ENCODE measurements around the gene PANK4. TPM values are rescaled to one million over a fixed set of nuclear protein-coding genes. Genes with fewer than 3 reads are reported as not detected.

PANK4 gene
- total RNA-seq, 1 experiment from 2014 or later = 22.1 TPM

DNA sequence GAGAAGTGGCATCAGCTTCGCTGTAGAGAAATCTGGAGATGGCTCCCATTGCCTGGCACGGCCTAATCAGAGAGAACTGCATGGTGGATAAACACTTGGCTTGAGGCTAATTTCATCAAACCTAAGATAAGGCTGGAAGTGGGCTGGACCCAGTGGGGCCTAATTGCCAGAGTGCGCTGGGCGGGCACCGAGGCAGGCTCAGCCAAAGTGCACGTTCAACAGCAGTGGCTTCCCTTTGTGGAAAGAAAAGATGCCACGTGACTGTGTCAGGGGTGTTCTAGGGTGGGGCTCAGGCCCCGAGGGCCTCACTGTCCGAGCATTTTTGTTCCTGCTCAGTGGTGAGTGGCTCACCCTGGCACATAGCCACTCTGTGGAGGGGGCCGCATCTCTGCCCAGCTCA, 44.5 kb downstream of the PANK4 start:
- H3K27me3 Mint-ChIP-seq (ENCODE audit: insufficient read depth, unreplicated experiment) = no peaks in the 10 kb centered on the region
- intact Hi-C loops (cut with micrococcal nuclease) = no loop called here
- TF ChIP-seq, protein P1, sequence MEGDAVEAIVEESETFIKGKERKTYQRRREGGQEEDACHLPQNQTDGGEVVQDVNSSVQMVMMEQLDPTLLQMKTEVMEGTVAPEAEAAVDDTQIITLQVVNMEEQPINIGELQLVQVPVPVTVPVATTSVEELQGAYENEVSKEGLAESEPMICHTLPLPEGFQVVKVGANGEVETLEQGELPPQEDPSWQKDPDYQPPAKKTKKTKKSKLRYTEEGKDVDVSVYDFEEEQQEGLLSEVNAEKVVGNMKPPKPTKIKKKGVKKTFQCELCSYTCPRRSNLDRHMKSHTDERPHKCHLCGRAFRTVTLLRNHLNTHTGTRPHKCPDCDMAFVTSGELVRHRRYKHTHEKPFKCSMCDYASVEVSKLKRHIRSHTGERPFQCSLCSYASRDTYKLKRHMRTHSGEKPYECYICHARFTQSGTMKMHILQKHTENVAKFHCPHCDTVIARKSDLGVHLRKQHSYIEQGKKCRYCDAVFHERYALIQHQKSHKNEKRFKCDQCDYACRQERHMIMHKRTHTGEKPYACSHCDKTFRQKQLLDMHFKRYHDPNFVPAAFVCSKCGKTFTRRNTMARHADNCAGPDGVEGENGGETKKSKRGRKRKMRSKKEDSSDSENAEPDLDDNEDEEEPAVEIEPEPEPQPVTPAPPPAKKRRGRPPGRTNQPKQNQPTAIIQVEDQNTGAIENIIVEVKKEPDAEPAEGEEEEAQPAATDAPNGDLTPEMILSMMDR (IDR thresholded peaks at IDR 0.05; ENCODE audit: unreplicated experiment) = no peak
- ChIA-PET CTCF (no interaction called here), POLR2A (no interaction called here)
- DNase-seq (ENCODE audit: unreplicated experiment) = no peak
- H3K36me3 Mint-ChIP-seq (ENCODE audit: insufficient read depth, unreplicated experiment) = peaks cover 23% of the 10 kb centered on the region
- H3K9me3 Mint-ChIP-seq (ENCODE audit: unreplicated experiment) = no peaks in the 10 kb centered on the region
- no TSS peak for BruUV-seq (replicated peaks)
- H3K4me3 Mint-ChIP-seq (ENCODE audit: unreplicated experiment) = no peak overlapping the region
- no peaks in the 10 kb centered on the region for H3K4me1 Mint-ChIP-seq (ENCODE audit: insufficient read depth, unreplicated experiment)
- H3K27ac Mint-ChIP-seq (ENCODE audit: low read depth, unreplicated experiment) = no peak overlapping the region

DNA sequence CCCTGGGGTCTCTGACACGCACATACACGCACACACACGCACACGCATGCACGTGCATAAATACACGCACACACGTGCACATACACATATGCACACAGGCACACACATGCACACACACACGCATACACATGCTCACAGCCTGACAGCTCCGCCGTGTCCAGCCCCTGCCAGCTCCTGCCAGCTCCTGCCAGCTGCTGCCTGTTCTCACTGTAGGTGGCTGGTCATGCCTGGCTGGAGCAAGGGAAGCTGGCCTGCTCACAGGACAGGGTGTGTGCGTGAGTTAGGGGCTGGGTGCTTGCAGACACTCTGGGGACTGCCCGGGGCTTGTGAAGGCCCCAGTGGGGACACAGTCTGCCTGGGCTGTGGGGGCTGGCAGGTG, 45.4 kb downstream of the PANK4 start:
- no TSS peak for BruUV-seq (replicated peaks)
- Mint-ChIP-seq H3K36me3 (ENCODE audit: insufficient read depth, unreplicated experiment) (peaks cover 16% of the 10 kb centered on the region), H3K4me3 (ENCODE audit: unreplicated experiment) (no peak overlapping the region), H3K27ac (ENCODE audit: low read depth, unreplicated experiment) (no peak overlapping the region), H3K4me1 (ENCODE audit: insufficient read depth, unreplicated experiment) (no peaks in the 10 kb centered on the region), H3K27me3 (ENCODE audit: insufficient read depth, unreplicated experiment) (no peaks in the 10 kb centered on the region), H3K9me3 (ENCODE audit: unreplicated experiment) (no peaks in the 10 kb centered on the region)
- TF ChIP-seq, protein P1 (IDR thresholded peaks at IDR 0.05; ENCODE audit: unreplicated experiment) = no peak
- intact Hi-C loops (cut with micrococcal nuclease) = no loop called here
- POLR2A ChIA-PET = interaction anchor here (1.3 kb wide), 1 partner anchor 53 kb away, joined by 4 read pairs; no protein-coding TSS in a partner anchor
- DNase-seq (ENCODE audit: unreplicated experiment) = no peak
- CTCF ChIA-PET = no interaction called here

DNA sequence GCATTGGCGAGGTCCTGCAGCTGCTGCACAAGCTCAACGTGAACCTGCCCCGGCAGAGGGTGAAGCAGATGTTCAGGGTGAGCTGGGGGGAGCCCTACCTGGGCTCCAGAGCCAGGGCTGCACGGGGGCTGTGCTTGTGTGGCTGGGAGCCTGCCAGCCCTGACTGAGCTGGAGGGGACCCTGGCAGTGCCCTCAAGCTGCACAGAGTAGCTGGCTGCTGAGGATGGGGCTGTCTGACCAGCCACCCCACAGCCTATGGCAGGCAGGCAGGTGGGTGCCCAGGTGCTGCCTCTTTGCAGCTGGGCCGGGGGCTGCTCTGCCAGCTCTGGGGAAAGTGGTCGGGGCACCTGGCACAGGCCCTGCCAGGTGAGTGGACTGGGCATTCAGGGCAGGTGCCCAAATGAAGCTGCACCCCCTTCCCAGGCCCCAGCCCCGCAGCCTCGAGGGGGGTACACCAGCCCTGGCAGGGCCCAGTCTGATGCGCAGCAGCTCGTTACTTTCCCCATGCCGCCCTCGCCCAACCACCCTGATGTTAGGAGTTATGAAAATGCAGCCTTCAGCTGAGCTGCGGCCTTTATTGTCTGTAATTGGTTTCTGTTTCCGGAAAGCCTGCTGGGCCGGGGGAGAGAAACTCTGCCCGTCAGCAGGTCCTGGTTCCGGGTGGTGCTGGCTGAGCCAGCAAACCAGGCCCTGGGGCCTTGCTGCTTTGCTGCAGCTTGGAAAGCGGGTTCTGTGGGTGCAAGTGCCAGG, 46.0 kb downstream of the PANK4 start:
- BruUV-seq (replicated peaks) = no TSS peak

DNA sequence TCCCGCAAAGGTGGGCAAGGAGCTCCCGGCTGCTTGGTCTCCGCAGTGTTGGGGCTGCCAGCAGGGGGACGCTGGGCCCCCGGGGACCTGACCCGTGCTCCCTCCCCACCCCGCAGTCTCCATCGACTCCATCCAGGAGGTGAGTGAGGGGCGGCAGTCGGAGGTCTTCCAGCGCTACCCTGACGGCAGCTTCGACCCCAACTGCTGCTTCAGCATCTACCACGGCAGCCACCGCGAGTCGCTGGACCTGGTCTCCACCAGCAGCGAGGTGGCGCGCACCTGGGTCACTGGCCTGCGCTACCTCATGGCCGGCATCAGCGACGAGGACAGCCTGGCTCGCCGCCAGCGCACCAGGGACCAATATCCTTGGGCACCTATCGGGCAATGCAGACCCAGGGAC, 46.8 kb downstream of the PANK4 start:
- H3K4me1 Mint-ChIP-seq (ENCODE audit: insufficient read depth, unreplicated experiment) = peaks cover 4% of the 10 kb centered on the region
- peaks cover 12% of the 10 kb centered on the region for H3K36me3 Mint-ChIP-seq (ENCODE audit: insufficient read depth, unreplicated experiment)
- TF ChIP-seq, protein P1 (IDR thresholded peaks at IDR 0.05; ENCODE audit: unreplicated experiment) = no peak
- BruUV-seq (replicated peaks) = no TSS peak
- no peak overlapping the region for H3K27ac Mint-ChIP-seq (ENCODE audit: low read depth, unreplicated experiment)
- H3K27me3 Mint-ChIP-seq (ENCODE audit: insufficient read depth, unreplicated experiment) = no peaks in the 10 kb centered on the region
- POLR2A ChIA-PET = interaction anchor here (0.7 to 0.8 kb wide), 2 partner anchors 15 to 72 kb away, joined by 3 read pairs; no protein-coding TSS in a partner anchor
- no peak overlapping the region for H3K4me3 Mint-ChIP-seq (ENCODE audit: unreplicated experiment)
- no peak for DNase-seq (ENCODE audit: unreplicated experiment)
- CTCF ChIA-PET = interaction anchor here (0.6 to 0.8 kb wide), 2 partner anchors 54 to 65 kb away, joined by 3 to 4 read pairs; no protein-coding TSS in a partner anchor
- H3K9me3 Mint-ChIP-seq (ENCODE audit: unreplicated experiment) = no peaks in the 10 kb centered on the region
- intact Hi-C loops (cut with micrococcal nuclease) = no loop called here

More for the DNA sequence above, 46.0 kb downstream of the PANK4 start:
- no peak for DNase-seq (ENCODE audit: unreplicated experiment)
- no peaks in the 10 kb centered on the region for H3K4me1 Mint-ChIP-seq (ENCODE audit: insufficient read depth, unreplicated experiment)
- ChIA-PET POLR2A (interaction anchor here (0.5 to 1.3 kb wide), 3 partner anchors 14 to 67 kb away, joined by 3 to 4 read pairs (median 4); no protein-coding TSS in a partner anchor), CTCF (interaction anchor here (0.8 kb wide), 1 partner anchor 66 kb away, joined by 4 read pairs; no protein-coding TSS in a partner anchor)
- no peak overlapping the region for H3K27ac Mint-ChIP-seq (ENCODE audit: low read depth, unreplicated experiment)
- peaks cover 16% of the 10 kb centered on the region for H3K36me3 Mint-ChIP-seq (ENCODE audit: insufficient read depth, unreplicated experiment)
- no peaks in the 10 kb centered on the region for H3K9me3 Mint-ChIP-seq (ENCODE audit: unreplicated experiment)
- intact Hi-C loops (cut with micrococcal nuclease) = no loop called here
- TF ChIP-seq, protein P1 (IDR thresholded peaks at IDR 0.05; ENCODE audit: unreplicated experiment) = no peak
- no peaks in the 10 kb centered on the region for H3K27me3 Mint-ChIP-seq (ENCODE audit: insufficient read depth, unreplicated experiment)
- H3K4me3 Mint-ChIP-seq (ENCODE audit: unreplicated experiment) = no peak overlapping the region
